GM12872 (cell line): ENCODE results near the gene SMIM31.

ENCODE experiments used
- TF ChIP-seq, protein P1 (sequence below): IDR thresholded peaks from 3 replicates; pipeline ENCODE4 v1.5.1; 2011; ENCODE audit warnings: low read depth, mild to moderate bottlenecking, low read length, moderate library complexity; ENCODE audit not compliant: insufficient read depth

Gene SMIM31

DNA sequence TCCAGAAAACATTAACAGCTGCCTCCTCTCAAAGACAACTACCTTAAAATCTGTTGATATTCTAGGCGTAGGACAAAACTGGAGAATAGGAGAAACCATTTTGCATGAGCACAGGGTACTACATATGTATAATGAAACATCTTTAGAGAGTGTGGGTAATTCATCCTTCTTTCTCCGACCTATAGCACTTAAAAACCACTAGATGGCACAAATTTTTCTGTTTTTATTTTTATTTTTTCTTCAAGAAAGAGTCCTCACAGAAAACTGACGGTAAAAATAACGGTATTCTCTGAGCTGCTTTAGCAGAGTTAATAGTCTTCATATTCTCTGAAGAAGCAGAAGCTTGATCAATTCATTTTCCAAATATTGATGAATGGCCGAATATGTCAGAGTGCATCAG lies 14.6 kb downstream of the SMIM31 start:
- TF ChIP-seq, protein P1, sequence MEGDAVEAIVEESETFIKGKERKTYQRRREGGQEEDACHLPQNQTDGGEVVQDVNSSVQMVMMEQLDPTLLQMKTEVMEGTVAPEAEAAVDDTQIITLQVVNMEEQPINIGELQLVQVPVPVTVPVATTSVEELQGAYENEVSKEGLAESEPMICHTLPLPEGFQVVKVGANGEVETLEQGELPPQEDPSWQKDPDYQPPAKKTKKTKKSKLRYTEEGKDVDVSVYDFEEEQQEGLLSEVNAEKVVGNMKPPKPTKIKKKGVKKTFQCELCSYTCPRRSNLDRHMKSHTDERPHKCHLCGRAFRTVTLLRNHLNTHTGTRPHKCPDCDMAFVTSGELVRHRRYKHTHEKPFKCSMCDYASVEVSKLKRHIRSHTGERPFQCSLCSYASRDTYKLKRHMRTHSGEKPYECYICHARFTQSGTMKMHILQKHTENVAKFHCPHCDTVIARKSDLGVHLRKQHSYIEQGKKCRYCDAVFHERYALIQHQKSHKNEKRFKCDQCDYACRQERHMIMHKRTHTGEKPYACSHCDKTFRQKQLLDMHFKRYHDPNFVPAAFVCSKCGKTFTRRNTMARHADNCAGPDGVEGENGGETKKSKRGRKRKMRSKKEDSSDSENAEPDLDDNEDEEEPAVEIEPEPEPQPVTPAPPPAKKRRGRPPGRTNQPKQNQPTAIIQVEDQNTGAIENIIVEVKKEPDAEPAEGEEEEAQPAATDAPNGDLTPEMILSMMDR, result peak; percentile 36; the same call in 2 of the 3 replicates

DNA sequence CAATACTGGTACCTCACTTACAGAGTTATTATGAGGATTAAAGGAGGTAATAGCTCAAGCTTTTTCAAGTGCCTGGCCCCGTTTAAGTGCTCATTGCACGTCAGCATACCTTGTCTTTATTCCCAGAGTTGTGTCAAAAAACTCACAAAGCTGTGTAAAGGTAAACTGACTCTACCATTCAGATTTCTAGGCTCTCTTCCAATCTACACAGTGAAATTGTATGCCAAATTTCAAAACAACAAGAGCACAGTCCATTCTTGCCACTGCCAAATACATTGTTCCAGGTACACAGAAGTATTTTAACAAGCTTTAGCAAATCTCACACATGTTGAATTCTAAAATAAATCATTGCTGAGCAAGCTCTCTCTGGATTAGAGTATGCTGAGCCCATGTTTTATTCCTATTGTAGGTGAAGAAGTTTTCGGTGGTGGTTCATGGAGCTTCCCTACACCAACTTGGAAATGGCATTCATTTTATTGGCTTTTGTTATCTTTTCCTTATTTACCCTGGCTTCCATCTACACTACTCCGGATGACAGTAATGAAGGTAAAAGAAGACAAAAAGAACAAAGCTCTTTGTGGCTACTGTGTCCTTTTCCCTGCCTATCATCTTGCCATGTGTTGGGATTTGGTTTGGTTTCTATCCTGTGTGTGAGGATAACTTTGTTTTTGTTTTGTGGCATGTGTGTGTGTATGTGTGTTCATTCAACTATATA lies 16.2 kb downstream of the SMIM31 start:
- TF ChIP-seq, protein P1, result no peak

DNA sequence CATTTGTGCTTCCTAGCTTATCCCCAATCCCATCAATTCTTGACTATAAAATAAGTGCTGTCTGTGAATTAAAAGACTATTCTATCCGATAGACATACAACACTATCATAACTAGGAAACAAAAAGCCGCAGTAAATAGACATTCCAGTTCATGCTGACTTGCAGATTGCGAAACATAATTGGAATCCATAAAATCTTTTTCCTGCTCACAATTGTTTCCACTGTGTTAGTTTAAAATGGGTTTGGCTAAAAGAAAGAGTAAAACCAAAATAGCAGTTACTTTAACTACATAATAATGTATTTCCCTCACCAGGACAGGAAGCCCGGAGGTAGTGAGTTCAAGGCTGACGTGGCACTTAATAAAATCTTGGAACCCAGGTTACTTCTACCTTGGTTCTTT lies 17.2 kb downstream of the SMIM31 start:
- TF ChIP-seq, protein P1, result no peak

DNA sequence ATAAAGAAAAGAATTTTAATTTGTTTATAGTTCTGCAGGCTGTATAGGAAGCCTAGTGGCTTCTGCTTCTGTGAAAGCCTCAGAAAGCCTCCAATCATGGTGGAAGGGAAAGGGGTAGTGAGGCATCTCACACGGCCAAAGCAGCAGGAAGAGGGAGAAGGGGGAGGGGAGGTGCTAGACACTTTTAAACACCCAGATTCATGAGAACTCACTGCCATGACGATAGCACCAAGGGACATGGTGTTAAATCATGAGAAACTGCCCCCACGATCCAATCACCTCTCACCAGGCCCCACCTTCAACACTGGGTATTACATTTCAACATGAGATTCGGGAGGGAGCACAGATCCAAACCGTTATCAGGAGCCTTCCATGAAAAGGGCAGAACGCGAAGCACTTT lies 18.1 kb downstream of the SMIM31 start:
- TF ChIP-seq, protein P1, result no peak

DNA sequence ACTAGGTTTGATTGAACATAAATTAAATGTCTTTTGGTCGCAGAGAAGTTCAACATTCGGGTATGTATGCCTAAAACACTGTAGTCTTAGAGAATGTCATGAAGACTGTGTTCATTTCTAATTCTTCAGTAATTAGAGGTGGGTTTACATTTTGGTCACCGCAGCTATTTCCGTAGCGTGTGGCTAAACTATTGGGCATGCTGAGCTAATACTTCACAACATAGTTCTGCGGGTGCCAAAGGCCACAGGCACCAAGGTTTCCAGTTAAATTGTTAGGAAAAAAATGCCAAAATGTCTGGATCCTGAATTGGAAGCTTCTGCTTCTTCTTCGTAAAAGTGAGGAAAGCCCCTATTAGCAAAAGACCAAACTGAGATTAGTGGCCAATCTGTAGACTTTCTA lies 25.1 kb downstream of the SMIM31 start:
- TF ChIP-seq, protein P1, result no peak

DNA sequence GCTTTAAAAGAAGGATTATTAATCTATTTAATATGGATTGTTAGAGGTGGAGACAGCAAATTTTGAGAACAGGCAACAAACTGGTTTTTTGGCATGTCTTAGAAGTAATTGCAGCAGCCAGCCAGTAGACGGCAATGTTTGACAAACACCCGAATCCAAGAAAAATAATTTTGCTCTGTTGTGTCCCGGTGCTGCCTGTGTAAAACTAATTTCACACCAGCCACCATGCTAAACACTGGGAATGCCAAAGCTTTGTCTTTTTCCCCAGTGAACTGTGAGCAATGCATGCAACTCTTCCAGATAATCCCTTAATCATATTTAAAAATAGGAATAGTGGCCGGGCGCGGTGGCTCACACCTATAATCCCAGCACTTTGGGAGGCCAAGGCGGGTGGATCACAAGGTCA lies 25.9 kb downstream of the SMIM31 start:
- TF ChIP-seq, protein P1, result peak; percentile 98

DNA sequence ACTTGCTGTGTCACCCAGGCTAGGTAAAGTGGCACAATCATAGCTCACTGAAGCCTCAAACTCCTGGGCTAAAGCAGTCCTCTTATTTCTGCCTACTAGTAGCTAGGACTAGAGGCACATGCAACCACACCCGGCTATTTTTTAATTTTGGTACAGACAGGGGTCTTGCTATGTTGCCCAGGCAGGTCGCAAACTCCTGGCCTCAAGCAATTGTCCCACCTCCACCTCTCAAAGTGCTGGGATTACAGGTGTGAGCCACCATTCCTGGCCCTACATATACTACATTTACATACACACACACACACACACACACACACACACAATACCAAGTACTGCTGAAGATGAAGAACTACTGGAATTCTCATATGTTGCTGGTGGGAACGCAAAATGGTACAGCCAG lies 26.9 kb downstream of the SMIM31 start:
- TF ChIP-seq, protein P1, result no peak
